ENCODE data around the gene RRP8. TPM values are rescaled to one million over a fixed set of nuclear protein-coding genes. Genes with fewer than 3 reads are reported as not detected.

RRP8 gene
- total and polyA plus RNA-seq, 2 of the 8 experiments (the other 6 are each of a cell fraction or from before 2014, with no cell fraction given): 4.2 to 14.9 TPM

DNA sequence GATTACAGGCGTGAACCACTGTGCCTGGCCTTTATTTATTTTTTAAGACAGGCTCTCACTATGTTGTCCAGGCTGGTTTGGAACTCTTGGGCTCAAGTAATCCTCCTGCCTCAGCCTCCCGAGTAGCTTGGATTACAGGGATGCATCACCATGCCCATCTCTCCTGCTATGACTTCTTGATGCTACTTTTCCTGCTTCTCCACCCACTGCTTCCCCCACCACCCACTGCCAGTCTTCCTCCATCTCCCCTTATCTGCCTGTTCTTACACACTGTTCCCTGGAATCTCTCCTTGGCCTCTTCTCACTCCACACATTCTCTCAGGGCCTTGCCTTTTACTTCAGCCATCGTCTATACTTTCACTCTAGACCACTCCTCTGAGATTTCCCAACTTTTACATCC, 33.1 kb upstream of the RRP8 start:
- no peak for FAIRE-seq

More for the DNA sequence above, 33.1 kb upstream of the RRP8 start:
- no peaks in the 10 kb centered on the region for H3K4me1 ChIP-seq (replicated peaks in 1 of 4; ENCODE audit: control insufficient read depth in 3 of 4, insufficient read depth in 4 of 4, low read length in 3 of 4)
- H3K4me3 ChIP-seq (ENCODE audit: extremely low read depth in 1 of 4, insufficient read depth in 2 of 4, low read depth in 3 of 4, low read length in 4 of 4): no peak overlapping the region
- no peak overlapping the region for H2AK5ac ChIP-seq (ENCODE audit: low read depth, low read length)
- no peak overlapping the region for H2BK12ac ChIP-seq (ENCODE audit: low read depth, low read length)
- H3K23ac ChIP-seq (ENCODE audit: insufficient read length): no peak overlapping the region
- H2BK120ac ChIP-seq (replicated peaks; ENCODE audit: low read depth, low read length): no peak overlapping the region
- H4K91ac ChIP-seq (replicated peaks; ENCODE audit: insufficient read length, low read length): no peak overlapping the region
- H3K14ac ChIP-seq (ENCODE audit: insufficient read length): no peak overlapping the region
- no peak overlapping the region for H2BK5ac ChIP-seq (ENCODE audit: low read depth, low read length)
- no peak for DNase-seq (ENCODE audit: low read depth in 1 of 2, low spot score in 2 of 2)
- peaks cover 1 to 4% of the 10 kb centered on the region in 2 experiments for H4K20me1 ChIP-seq (replicated peaks in 1 of 2; ENCODE audit: control insufficient read depth in 1 of 2, insufficient read depth in 2 of 2, low read length in 2 of 2)
- H3K9ac ChIP-seq (replicated peaks in 1 of 4; ENCODE audit: extremely low read depth in 1 of 4, low read depth in 3 of 4, low read length in 3 of 4): no peak overlapping the region
- no peak overlapping the region for H2BK15ac ChIP-seq (ENCODE audit: low read length)
- H3K4me2 ChIP-seq (ENCODE audit: insufficient read depth in 1 of 2, low read depth in 2 of 2, low read length in 2 of 2): no peak overlapping the region
- peaks cover 0 to 10% (median 6%) of the 10 kb centered on the region in 4 experiments; a peak in 6 of 7 replicates for H3K27me3 ChIP-seq (replicated peaks in 1 of 4; ENCODE audit: control insufficient read depth in 3 of 4, extremely low read depth in 1 of 4, insufficient read depth in 3 of 4, low read length in 3 of 4)
- H3K9me3 ChIP-seq (ENCODE audit: insufficient read depth in 2 of 2, low read depth in 1 of 2, low read length in 1 of 2): no peaks in the 10 kb centered on the region
- no peak overlapping the region for H3K4ac ChIP-seq (replicated peaks; ENCODE audit: insufficient read length, low read depth, low read length)
- H3K79me1 ChIP-seq (ENCODE audit: low read depth, low read length): no peaks in the 10 kb centered on the region
- no peak overlapping the region for H4K8ac ChIP-seq (ENCODE audit: extremely low read depth, insufficient read depth, low read length)
- H2BK20ac ChIP-seq (ENCODE audit: low read length): no peak overlapping the region
- H3K23me2 ChIP-seq (ENCODE audit: low read depth, low read length): no peaks in the 10 kb centered on the region
- no peak for TF ChIP-seq BACH1 (IDR thresholded peaks at IDR 0.05; ENCODE audit: low read length)
- TF ChIP-seq ASH2L (IDR thresholded peaks at IDR 0.05; ENCODE audit: low read length): no peak
- TF ChIP-seq SAP30 (IDR thresholded peaks at IDR 0.05; ENCODE audit: insufficient read depth, insufficient replicate concordance, low read length): no peak
- no peak for TF ChIP-seq ZNF274 (IDR thresholded peaks at IDR 0.05; ENCODE audit: borderline replicate concordance, extremely low read depth, low read length)
- no peak for TF ChIP-seq HDAC6 (IDR thresholded peaks at IDR 0.05; ENCODE audit: low read depth, low read length)
- TF ChIP-seq, protein P1, sequence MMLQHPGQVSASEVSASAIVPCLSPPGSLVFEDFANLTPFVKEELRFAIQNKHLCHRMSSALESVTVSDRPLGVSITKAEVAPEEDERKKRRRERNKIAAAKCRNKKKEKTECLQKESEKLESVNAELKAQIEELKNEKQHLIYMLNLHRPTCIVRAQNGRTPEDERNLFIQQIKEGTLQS (IDR thresholded peaks at IDR 0.05; ENCODE audit: insufficient read depth, low read depth, low read length): no peak
- H3K56ac ChIP-seq (replicated peaks; ENCODE audit: insufficient read length, low read depth, low read length): no peak overlapping the region
- H3K79me2 ChIP-seq (ENCODE audit: control insufficient read depth in 1 of 2, insufficient read depth in 2 of 2, low read length in 2 of 2): no peaks in the 10 kb centered on the region
- H3K18ac ChIP-seq (ENCODE audit: extremely low read depth, low read length): no peak overlapping the region
- POLR2A ChIA-PET (ENCODE audit: partially characterized antibody): interaction anchor here (1.3 kb wide), 1 partner anchor 29 kb away, joined by 5 read pairs; no protein-coding TSS in a partner anchor
- CTCF ChIA-PET (ENCODE audit: partially characterized antibody): interaction anchor here (1.4 kb wide), 1 partner anchor 67 kb away, joined by 3 read pairs; no protein-coding TSS in a partner anchor
- no peak overlapping the region for H3K27ac ChIP-seq (ENCODE audit: low read depth, low read length)
- H2AFZ ChIP-seq (ENCODE audit: low read length): no peak overlapping the region
- 92% methylated on average over 3 of the region's 3 CpGs; no CpG with 5 or more reads in 1 of the 2 experiments for WGBS, 2 experiments (ENCODE audit: extremely low coverage in 1 of 2, insufficient coverage in 1 of 2, insufficient read length in 1 of 2, insufficient replicate concordance in 2 of 2, low coverage in 1 of 2, low lambda C conversion rate in 2 of 2, missing lambda C conversion rate in 1 of 2)
- H3K36me3 ChIP-seq (ENCODE audit: control insufficient read depth in 2 of 4, insufficient read depth in 4 of 4, low read length in 3 of 4): no peaks in the 10 kb centered on the region; a peak in 1 of 8 replicates
- no peak overlapping the region for H4K5ac ChIP-seq (ENCODE audit: insufficient read length, low read depth, low read length)
